ENCODE data around the gene MAT1A.
"Not testable (repeated sequence)": the region's sequence is repeated elsewhere in the genome, so short reads cannot be mapped to it uniquely, and the experiment has no call there.

MAT1A gene

DNA sequence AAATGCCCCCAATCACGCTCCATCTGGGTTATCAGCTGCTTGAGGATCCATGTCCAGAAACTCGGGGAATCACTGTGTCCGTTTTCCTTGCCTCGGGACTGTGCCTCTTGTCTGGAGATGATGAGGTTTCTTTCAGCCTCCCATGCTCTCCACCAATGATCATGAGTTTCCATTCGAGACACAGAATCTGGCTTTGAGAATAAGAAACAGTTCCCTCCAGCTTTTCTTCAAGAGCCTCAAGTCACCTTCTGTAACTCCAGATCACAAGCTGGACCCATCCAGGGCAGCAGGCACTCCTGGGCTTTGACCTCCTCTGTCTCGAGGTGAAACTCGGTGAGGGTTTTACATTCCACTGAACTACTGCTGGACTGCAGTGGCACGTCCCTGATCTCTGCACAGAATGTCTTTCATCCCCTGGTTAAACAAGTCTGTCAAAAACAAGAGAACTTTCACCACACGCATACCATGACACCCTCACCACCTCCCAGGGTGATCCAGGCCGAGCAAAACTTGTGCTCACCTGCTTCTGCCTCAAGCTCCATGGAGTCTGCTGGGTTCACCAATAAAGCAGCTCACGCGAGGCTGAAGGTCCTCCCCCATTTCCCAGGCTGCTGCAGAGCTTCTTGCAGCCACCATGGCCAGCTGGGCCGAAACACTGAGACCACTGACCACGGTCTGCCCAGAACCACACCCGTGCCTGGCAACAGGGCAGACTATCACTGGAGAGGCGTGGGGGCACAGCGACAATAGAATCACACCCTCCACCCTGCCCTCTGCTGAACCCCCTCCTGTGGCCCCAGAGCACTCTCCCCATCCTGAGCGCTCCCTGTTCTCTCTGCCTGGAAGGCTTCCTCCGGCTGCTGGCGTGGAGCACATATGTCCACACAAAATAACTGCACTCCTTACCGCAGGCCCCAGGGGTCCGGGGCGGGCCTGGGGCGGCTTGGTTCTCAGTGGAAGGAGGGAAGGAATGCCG is 25.1 kb downstream of the MAT1A start:
- DNase-seq = no peak

DNA sequence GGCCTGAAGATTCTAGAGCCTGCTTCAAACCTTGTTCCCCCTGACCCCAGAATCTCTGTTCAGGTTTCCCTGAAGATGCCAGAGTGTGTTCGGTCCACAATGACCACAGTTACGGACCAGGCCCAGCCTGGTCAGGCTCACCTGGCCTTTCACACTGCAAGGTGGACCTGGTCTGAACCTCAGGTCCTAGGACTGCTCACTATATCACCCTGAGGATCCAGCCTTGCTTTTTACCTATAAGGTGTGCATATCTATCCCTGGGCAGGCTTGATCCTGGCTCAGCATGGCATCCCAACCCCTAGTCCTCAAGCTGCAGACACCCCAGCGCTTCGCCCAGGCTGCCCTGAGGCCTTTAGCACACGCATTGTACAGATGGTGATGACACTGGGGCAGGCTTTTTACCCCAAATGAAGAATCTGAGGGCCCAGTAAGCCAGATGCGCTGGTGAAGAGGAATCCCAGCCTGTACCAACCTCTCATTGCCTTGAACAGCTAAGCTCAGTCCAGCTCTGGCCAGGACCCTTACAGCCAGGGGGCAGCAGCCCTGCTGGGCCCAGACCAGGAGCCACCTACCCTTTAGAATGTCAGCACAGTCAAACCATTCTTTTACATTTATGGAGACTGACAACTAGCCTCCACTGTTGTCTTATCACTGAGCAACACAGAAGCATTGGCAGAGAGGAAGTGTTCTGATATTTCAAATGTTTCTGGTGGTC is 28.0 kb downstream of the MAT1A start:
- DNase-seq = no peak

DNA sequence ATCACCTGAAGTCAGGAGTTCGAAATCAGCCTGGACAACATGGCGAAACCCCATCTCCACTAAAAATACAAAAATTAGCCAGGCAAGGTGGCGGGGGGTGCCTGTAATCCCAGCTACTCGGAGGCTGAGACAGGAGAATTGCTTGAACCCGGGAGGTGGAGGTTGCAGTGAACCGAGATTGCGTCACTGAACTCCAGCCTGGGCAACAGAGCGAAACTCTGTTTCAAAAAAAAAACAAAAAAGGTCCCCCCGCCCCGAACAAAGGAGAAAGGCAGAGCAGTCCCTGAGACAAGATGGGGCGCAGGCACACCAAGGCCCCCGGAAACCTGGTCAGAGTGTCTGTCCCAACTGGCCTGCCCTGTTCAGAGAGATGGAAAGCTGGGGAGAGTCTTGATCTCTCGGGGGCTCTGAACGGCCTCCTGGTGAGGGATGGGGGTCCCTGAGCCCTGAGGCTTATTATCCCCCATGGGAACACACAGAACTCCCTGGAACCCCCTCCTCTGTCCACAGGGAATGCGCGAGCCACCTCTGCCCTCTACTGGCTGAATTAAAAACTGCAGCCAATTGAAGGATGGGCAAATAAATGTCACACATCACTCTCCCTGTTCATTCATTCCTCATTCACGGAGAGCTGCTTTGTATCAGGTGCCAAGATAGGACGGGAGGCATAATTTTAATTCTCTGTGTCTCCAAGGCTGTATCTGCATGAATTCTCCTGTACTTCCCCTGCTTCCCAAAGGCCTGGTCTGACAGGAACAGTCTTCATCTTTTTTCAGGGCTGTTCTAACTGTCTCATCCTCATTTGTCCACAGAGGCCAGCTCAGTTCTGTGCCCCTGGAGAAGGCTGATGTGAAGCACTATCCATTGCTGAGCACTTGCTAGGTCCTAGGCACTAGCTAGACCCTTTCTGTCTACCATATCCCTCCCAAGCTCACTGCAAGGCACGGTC is 28.9 kb downstream of the MAT1A start:
- peak; percentile 36 for DNase-seq

DNA sequence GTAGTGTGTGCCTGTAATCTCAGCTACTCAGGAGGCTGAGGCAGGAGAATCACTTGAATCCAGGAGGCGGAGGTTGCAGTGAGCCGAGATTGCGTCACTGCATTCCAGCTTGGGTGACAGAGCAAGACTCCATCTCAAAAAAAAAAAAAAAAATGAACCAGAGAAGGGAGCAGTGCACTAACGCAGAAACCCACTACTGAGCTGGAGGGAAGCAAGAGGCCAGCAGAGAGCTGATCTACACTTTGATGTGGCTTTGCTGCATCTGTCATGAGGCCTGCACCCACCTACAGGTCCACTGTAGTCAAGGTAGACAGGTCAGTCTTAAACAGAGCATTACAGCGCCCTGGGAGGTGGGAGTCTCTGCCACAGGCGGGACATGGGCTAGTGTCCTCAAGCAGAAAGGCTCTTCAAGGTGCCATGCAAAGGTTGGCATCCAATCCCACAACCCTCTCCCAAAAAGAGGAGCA is 30.0 kb downstream of the MAT1A start:
- no peak for DNase-seq

DNA sequence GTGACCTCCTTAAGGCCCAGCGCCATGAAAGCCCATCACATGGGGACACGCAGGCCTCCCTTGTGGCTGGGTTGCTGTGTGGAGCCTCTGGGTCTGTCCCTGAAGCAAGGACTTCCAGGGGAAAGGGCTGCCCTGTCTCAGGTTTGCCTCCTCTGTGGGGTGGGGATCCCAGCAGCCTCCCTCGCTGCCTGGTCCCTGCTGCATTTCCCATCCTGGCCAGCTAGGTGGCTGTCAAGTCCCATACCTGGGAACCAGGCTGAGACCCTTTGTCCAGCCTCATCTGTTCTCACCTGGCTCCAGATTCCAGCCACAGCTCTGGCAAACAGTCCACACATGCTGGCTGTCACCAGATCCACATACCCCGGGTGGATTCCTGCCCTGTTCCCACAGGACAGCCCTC is 32.7 kb downstream of the MAT1A start:
- DNase-seq = peak; percentile 32

DNA sequence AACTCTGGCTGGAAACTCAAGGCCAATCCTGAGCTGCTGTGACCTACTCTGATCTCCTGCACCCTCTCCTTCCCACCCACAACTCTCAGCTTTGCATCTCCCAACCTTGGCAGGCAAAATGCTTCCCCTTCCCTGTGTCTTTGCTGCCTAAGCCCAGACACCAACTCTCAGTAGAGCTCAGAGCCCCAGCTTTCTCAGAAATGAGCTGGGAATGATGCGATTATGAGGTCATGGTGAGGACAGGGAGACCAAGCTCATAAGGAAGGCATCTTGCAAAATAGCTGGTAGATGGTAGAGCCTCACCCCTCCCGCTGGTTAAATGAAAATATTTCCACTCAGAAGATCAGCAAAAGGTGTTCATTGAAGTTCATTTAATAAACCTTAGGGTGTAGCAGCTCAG is 34.7 kb downstream of the MAT1A start:
- DNase-seq = not testable (repeated sequence)

DNA sequence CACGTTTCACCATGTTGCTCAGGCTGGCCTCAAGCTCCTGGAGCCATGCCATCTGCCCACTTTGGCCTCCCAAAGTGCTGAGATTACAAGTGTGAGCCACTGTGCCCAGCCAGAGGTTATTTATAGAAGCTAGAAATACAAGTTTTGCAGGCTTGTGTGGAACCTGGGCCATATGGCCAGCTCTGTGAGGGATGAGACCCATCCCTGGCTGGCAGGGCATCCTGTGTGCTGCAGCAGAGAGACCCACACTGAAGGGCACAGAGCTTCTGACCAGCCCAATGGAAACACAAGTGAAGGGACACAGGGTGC is 35.5 kb downstream of the MAT1A start:
- DNase-seq = peak; percentile 46

DNA sequence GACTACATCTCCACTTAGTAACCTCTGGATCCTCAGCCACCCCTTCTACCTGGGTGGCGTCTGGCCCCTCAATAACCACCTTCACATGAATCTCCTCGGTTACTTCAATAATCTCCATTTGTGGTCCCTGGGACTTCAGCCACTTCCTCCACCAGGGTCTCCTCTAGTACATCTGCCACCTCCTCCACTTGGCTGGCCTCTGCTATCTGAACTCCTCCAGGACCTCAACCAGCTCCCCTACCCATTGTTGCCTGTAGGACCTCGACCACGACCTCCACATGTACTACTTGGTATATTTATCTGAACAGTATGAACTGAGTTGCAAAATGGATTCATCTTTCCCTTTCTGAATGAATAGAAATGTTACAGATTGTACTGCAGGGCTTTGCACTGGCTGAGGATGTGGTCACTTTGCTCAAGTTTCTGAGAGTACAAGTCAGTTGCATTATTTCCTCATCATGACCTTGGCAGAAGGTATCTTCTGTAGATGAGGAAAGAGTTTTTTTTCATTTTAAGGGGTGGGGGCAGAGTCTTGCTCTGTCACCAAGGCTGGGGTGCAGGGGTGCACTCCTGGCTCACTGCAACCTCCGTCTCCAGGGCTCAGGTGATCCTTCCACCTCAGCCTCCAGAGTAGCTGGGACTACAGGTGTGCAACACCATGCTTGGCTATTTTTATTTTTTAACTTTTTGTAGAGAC is 36.0 kb downstream of the MAT1A start:
- DNase-seq = no peak

DNA sequence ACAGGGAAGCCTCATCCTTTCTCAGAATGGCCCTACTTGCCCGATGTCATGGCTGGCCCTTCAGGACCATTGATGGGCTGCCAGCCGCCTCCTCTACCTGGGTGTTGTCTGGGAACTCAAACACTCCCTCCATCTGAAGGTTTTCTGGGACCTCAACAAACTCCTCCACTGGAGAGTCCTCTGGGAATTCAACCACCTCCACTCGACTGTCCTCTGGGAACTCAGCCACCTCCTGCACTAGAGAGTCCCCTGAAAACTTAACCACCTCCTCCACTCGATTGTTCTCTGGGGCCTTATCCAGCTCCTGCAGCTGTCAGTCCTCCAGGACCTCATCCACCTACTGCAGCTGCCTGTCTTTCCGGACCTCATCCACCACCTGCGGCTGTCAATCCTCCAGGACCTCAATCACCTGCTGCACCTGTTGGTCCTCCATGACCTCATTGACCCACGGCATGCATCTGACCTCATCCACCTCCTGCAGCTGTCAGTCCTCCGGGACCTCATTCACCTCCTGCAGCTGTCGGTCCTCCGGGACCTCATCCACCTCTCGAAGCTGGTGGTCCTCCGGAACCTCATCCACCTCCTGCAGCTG is 37.1 kb downstream of the MAT1A start:
- DNase-seq = no peak

DNA sequence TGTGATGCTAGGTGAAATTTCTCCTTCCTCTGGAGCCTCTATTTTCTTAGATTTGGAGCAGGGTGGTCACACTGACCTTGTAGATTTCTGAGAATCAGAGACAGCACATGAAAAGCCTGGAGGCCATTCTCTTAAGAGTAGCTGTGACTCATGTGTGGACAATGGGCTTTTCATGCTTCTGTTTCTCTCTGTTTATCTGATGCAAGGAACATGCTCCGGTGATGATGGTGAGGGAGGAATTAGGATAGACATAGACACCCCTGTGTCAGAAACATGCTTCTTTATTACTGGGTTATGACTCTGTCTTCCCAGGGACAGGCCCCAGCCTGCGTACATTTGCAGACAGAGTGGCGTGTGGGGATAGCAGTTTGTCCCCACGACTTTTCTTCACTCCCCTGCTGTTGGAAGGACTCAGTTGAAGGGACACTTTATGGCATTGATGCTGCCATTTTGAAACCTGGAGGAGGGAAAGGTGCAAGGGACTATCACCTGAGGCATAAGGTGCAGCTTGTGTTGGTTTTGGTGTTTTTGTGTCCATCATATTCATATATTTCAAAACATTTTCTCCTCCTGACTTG is 37.7 kb downstream of the MAT1A start:
- not testable (repeated sequence) for DNase-seq

DNA sequence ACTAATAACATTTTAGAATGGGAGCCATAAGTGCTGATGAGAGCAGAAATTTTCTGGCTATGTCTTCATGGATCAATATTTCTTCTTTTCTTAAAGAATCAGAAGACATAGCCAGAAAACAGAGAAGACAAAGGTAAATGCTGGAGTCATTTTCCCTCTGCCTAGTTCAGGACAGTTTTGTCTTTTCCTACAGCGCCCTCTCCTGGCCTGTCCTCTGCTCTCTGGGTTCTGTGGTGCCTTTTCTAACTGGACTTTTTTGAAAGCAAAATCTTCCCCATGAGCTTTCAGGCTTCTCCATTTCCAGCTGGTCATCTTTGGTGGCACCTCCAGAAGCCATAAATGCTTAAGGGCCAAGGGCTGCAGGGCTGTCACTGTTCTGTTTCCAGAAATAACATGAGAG is 39.1 kb downstream of the MAT1A start:
- DNase-seq = not testable (repeated sequence)

DNA sequence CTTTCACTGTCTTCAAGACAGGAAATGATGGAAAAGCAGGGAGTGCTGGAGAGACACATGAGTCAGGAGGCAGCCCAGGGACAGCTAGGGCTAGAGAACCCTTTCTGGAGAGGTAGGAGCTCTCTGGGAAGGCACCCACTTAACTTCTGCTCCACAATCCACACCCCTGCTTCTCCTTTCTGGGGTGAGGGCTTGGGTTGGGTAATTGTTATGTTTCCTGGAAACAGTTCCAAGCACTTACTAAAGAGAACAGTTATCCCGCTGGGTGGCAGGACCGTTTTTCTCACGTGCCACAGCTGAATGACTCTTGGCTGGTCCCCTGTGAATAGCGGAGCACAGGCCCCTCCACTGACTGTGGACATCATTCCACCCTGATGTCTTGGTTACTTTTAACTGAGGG is 39.6 kb downstream of the MAT1A start:
- DNase-seq = not testable (repeated sequence)

DNA sequence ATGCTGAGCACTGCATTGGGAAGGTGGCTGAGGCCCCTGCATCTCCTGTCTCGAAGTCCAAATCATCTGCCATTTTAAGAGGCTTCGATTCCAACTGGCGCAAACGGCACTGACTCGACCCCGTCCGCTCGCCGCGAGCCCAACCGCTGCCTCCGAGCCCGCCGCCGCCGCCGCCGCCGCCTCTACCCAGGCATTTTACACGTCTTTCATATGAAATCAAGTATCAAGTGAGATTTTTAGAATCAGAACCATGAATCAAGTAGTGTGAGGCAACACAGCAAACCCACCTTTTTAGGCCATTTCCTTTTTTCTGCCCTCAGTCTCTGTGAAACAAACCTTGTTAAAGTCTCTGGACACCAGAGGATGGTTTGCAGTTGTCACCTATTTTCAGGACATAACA is 41.8 kb downstream of the MAT1A start:
- DNase-seq = not testable (repeated sequence)

DNA sequence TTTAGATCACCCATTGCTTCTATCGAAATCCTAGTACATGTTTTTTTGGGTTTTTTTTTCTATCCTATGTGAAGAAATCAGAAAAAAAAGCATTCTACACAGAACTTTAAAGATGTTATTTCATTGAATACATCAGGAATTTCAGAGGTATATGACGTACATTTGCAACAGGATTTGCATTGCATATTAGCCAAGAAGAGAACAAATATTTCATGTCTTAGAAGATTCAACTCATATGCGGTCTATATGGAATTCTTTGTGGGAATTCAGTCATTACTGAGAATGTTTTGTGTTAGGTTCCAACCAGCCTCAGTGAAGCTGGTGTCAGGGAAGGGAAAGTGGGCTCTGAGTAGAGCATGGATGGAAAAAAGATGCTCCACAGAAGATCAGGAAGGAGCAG is 45.1 kb downstream of the MAT1A start:
- not testable (repeated sequence) for DNase-seq

DNA sequence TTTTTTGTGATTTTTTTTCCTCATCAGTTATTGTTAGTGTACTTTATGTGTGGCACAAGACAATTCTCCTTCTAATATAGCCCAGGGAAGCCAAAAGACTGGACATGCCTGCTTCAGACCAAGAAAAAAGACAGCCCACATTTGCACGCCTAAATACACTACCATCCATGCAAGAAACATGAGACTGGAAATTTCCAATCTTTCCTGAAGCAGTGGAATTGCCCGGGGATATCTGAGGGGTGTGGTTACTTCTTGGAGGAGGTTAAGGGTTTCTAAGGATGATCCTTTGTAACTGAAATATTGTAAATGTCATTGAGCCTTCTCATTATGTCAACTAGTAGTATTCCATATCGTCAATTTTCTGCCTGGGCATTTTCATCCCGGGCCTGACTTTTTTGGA is 47.1 kb downstream of the MAT1A start:
- DNase-seq = not testable (repeated sequence)

DNA sequence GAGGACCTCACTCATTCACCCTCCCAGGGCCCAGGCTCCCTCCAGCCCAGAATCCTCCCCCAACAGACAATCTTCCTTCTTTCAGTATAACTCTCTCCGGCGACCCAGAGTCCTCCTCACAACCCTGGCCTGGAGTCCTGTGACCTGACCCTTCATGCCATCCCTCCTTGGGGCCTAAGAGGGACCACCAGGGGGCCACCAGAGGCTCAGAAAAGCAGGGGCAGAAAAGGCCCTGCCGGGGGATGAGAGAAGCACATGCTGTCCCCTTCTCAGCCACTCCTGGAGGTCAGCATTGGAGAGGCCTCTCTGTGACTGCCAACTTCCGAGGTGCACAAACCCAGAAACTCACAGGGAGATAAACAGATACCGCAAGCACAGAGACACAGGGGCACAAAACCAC is 53.0 kb downstream of the MAT1A start:
- DNase-seq = not testable (repeated sequence)

DNA sequence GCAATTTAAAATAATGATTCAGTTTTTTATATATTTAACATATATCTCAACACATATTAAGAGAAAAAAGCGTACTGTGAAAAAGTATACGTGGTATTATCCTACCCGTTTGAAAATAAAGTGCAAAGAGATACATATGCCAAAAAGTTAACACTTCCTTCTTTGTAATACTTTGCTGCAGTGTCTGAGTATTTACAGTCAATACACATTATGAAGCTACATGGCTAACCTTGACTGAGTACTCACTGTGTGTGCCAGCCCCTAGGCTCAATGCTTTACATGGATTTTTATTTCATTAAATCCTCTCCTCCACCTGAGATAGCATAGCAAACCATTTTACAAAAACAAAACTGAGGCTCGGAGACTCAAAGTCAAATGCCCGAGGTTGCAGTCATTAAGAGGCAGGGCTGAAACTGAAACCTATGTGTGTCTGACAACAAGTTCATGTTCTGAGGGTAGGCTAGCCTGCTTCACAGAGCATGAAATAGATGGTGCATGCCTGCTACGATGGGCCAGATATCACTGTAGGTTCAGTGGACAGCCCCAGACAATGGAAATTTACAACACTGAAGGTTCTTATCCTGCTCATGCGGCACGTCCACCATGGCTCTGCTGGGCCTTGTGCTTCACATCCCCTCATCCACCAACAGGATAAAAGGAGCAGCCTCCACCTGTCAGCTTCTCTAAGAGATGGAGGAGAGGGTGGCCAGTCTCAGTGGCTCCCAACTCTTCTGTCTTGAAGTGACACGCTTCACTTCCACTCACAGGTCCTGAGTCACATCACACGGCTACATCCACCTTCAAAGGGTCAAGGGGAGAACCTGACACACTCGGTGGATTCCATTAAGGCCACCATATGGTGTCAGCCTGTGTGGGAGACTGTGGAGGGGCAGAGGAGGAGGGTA is 54.9 kb downstream of the MAT1A start:
- DNase-seq = not testable (repeated sequence)

DNA sequence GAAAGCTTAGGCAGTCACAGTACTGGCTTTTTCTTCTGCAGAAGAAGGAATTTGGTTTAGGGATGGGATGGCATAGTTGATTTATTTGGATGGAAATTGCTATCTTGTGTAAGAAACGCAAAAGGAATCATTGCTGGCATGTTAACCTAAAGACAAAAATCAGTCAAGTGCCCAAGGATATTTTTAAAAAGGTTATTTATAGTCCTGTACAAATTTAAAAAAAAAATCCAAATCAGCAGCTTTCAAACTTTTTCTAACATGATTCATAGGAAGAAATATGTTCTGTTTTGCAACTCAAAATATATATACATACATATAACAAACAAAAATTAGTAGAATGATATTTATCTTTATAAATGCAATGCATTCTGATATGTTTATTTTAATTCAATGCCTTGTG is 55.6 kb downstream of the MAT1A start:
- DNase-seq = not testable (repeated sequence)

DNA sequence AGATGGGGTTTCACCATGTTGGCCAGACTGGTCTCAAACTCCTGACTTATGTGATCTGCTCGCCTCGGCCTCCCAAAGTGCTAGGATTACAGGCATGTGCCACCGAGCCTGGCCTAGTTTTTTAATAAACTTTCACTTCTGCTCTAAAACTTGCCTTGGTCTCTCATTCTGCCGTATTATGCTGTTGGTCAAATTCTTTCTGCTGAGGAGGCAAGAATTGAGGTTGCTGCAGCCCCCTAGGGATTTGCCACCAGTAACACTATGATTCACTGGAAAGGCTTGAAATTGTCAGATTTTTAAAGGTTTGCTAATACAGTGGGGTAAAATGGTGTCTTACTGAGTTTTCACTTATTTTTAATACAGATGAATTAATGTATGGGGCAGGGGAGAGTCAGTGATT is 62.7 kb downstream of the MAT1A start:
- not testable (repeated sequence) for DNase-seq

DNA sequence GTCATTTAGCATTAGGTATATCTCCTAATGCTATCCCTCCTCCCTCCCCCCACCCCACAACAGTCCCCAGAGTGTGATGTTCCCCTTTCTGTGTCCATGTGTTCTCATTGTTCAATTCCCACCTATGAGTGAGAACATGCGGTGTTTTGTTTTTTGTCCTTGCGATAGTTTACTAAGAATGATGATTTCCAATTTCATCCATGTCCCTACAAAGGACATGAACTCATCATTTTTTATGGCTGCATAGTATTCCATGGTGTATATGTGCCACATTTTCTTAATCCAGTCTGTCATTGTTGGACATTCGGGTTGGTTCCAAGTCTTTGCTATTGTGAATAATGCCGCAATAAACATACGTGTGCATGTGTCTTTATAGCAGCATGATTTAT is 66.4 kb downstream of the MAT1A start:
- not testable (repeated sequence) for DNase-seq

Data from NCI-H345 (cell line).